ENCODE data around the gene VAPB. TPM values are rescaled to one million over a fixed set of nuclear protein-coding genes. Genes with fewer than 3 reads are reported as not detected.
"Not testable (repeated sequence)": the region's sequence is repeated elsewhere in the genome, so short reads cannot be mapped to it uniquely, and the experiment has no call there.

VAPB gene
- total RNA-seq, 2 donors from 2014 or later = 20.2 to 21.8 TPM

DNA sequence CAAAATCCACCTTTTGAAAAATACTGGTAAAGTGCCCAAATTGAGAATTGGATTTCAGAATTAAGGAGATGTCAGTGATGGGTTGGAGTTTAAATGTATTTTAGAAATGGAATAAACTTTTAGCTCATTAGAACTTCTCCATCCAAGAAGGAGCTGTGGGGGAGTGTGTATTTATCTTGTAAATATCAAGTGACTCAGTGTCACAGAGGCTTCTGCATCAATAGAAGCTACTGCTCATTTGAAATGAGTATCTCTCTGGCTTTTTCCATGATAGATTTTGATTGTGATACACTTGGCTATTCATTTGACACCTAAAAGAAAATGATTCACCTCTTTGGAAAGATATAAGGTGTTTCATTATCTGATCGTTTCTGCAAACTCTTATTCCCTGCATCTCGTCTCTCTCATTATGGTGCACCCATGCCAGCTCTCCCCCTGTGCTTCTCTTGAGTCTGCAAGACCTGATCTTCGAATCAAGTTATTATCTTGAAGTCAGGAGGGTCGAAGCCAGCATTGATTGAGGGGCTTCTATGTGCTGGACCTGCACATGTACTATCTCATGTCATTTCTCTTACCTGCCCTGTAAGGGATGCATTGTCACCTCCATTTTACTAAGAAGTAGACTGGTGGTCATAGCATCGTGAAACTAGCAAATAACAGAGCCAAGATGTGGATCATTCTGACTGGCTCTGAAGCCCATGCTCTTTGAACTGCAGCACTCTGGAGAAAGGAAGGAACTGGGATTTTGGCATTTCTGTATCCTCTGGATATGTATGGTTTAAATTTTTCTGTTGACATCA is 30.1 kb downstream of the VAPB start:
- H3K36me3 ChIP-seq = peaks cover 20% of the 10 kb centered on the region
- no peaks in the 10 kb centered on the region for H3K9me3 ChIP-seq
- TF ChIP-seq, protein P1, sequence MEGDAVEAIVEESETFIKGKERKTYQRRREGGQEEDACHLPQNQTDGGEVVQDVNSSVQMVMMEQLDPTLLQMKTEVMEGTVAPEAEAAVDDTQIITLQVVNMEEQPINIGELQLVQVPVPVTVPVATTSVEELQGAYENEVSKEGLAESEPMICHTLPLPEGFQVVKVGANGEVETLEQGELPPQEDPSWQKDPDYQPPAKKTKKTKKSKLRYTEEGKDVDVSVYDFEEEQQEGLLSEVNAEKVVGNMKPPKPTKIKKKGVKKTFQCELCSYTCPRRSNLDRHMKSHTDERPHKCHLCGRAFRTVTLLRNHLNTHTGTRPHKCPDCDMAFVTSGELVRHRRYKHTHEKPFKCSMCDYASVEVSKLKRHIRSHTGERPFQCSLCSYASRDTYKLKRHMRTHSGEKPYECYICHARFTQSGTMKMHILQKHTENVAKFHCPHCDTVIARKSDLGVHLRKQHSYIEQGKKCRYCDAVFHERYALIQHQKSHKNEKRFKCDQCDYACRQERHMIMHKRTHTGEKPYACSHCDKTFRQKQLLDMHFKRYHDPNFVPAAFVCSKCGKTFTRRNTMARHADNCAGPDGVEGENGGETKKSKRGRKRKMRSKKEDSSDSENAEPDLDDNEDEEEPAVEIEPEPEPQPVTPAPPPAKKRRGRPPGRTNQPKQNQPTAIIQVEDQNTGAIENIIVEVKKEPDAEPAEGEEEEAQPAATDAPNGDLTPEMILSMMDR (IDR thresholded peaks at IDR 0.05) = no peak
- H3K27ac ChIP-seq = no peak overlapping the region
- DNase-seq (ENCODE audit: low spot score) = no peak
- no peaks in the 10 kb centered on the region for H3K27me3 ChIP-seq
- no peak overlapping the region for H3K4me3 ChIP-seq
- H3K4me1 ChIP-seq = peaks cover 0 to 1% of the 10 kb centered on the region in 2 donors

DNA sequence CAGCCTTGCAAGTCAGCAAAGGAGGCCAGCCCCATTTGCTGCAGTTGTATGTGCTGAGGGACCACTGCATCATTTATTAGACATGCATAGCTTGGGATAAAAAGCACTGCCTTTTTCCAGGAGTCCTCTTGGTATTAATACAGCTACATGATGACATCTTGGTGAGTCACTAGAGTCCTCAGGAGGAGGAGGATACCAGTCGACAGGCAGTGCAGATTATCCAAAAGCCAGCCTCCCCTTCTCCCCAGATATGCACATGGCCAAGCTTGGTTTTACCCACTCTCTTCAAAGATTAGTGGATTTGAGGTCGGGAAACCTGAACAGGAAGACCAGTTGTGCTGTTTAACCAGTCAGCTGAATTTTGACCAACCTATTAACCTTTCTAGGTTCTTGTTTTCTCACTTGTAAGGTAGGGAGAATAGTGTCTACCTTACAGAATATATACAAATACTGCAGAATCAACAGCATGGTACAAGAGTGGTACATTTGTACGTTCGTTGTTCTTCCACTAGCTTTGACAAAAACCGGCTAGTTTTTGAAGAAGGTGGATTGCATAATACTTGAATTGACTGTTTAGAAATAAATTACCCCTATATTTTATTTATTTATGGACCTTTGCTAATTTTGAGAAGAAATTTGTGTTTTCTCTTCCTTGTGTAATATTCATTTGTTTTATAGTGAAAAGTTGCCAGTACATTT is 31.9 kb downstream of the VAPB start:
- Histone ChIP-seq H3K4me3 (no peak overlapping the region), H3K36me3 (peaks cover 20% of the 10 kb centered on the region), H3K27ac (no peak overlapping the region), H3K4me1 (peaks cover 0 to 4% of the 10 kb centered on the region in 2 donors), H3K27me3 (no peaks in the 10 kb centered on the region), H3K9me3 (no peaks in the 10 kb centered on the region)
- TF ChIP-seq, protein P1 (IDR thresholded peaks at IDR 0.05) = no peak
- DNase-seq (ENCODE audit: low spot score) = no peak

DNA sequence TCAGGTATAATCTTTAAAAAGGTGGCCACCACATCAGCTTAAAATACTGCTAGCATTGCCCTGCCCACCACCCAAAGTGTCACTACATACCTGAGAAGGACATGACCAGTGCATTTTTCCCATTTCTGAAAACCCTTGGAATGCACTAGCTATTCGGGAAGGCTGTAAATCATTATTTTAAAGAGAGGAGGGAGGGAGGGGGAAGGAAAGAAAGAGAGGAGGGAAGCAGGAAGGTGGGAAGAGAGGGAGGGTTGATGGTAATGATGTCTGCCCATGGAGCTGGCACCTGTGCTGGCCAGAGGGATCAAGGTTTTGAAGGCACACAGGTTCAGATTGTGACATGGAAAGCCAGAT is 32.4 kb downstream of the VAPB start:
- H3K27ac ChIP-seq = no peak overlapping the region
- peaks cover 0 to 4% of the 10 kb centered on the region in 2 donors for H3K4me1 ChIP-seq
- H3K27me3 ChIP-seq = no peaks in the 10 kb centered on the region
- H3K4me3 ChIP-seq = no peak overlapping the region
- DNase-seq (ENCODE audit: low spot score) = no peak
- H3K9me3 ChIP-seq = no peaks in the 10 kb centered on the region
- TF ChIP-seq, protein P1 (IDR thresholded peaks at IDR 0.05) = no peak
- H3K36me3 ChIP-seq = peaks cover 22% of the 10 kb centered on the region

DNA sequence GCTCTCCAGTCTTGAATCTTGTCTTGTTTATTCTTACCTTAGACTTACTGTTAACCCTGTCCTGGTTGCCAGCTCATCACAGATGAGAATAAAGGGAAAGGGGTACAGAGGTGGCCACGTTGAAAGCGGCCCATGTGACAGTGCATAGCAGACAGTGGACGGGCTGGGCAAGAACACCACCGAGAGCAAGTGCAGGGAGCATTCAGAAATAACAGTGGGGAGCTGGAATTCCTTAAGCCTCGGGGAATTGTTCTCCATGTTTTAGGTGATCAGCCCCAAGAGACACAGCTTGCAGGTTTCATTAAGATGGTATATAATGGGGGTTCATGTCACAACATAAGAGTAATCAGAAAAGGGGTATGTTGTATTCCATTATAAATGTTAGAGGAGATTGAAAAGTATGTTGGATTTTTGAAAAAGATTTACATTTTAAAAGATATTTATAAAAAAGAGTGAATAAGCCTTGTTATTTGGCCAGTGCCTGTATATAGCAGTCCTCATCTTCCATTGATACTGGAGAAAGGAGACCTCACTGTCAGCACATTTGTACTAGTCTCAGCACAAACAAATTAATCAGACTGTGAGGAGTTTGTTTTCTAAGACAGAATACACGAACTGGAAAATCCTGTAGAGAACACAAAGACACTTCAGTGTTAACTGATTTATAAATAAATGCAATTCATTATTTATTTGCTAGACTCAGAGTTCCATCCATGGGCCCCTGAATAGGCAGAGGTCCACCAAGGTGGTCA is 35.4 kb downstream of the VAPB start:
- H3K9me3 ChIP-seq = no peaks in the 10 kb centered on the region
- TF ChIP-seq, protein P1 (IDR thresholded peaks at IDR 0.05) = no peak

DNA sequence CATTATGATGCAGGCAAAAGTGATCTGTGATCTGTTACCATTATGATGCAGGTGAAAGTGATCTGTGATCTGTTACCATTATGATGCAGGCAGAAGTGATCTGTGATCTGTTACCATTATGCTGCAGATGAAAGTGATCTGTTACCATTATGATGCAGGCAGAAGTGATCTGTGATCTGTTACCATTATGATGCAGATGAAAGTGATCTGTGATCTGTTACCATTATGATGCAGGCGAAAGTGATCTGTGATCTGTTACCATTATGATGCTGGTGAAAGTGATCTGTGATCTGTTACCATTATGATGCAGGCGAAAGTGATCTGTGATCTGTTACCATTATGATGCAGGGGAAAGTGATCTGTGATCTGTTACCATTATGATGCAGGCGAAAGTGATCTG is 38.5 kb downstream of the VAPB start:
- not testable (repeated sequence) for H3K9me3 ChIP-seq; DNase-seq (ENCODE audit: low spot score); H3K4me3 ChIP-seq; H3K27ac ChIP-seq; H3K27me3 ChIP-seq; H3K36me3 ChIP-seq
- peaks cover 0 to 18% of the 10 kb centered on the region in 2 donors for H3K4me1 ChIP-seq

More for the DNA sequence above, 35.4 kb downstream of the VAPB start:
- Histone ChIP-seq H3K27ac (no peak overlapping the region), H3K27me3 (no peaks in the 10 kb centered on the region), H3K4me1 (peaks cover 0 to 4% of the 10 kb centered on the region in 2 donors), H3K36me3 (peaks cover 16% of the 10 kb centered on the region), H3K4me3 (no peak overlapping the region)
- DNase-seq (ENCODE audit: low spot score) = no peak

DNA sequence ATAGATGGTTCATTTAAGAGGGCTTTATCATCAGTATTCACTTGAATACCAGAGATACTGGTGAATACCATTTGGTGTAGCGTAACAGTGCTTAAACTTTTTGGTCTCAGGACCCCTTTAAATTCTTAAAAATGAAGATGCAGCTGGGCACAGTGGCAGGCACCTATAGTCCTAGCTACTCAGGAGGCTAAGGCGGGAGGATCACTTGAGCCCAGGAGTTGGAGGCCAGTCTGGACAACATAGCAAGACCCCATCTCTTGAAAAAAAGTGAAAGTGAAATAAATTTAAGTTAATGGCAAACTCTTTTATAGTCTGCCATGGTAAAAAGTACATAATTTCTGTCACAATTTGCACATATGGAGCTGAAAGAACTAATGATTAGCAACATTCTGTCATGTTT is 39.3 kb downstream of the VAPB start:
- Histone ChIP-seq H3K9me3 (no peaks in the 10 kb centered on the region), H3K4me3 (no peak overlapping the region), H3K36me3 (peaks cover 5% of the 10 kb centered on the region), H3K27me3 (no peaks in the 10 kb centered on the region), H3K27ac (no peak overlapping the region), H3K4me1 (peaks cover 0 to 26% of the 10 kb centered on the region in 2 donors)
- no peak for DNase-seq (ENCODE audit: low spot score)
- TF ChIP-seq, protein P1 (IDR thresholded peaks at IDR 0.05) = no peak

Data from right atrium auricular region (tissue), 2 donors.